GM23338 (cell line): ENCODE measurements around the gene ADAMTS17.

Experiments used
- CREB1 ChIP-seq: fragments of 250-450 bp; sonication (Bioruptor Pico); IDR thresholded peaks from 2 replicates; pipeline ENCODE4 v1.5.0; 2020; ENCODE audit warnings: low read depth, mild to moderate bottlenecking, moderate library complexity
- EZH2 ChIP-seq: fragments of 200-600 bp; sonication (generic); IDR thresholded peaks from one replicate; pipeline ENCODE4 v1.8.0; 2017; ENCODE audit warnings: antibody characterized with exemption, mild to moderate bottlenecking, low read depth; ENCODE audit not compliant: unreplicated experiment
- EZH2phosphoT487 ChIP-seq: fragments of 200-600 bp; sonication (generic); IDR thresholded peaks from one replicate; pipeline ENCODE4 v1.8.1; 2018; ENCODE audit warnings: antibody characterized with exemption; ENCODE audit not compliant: unreplicated experiment
- NANOG ChIP-seq: IDR thresholded peaks from 2 replicates; pipeline ENCODE4 v1.6.1; 2016; ENCODE audit warnings: antibody characterized with exemption, borderline replicate concordance
- POLR2AphosphoS5 ChIP-seq: IDR thresholded peaks from 2 replicates; pipeline ENCODE4 v1.6.1; 2016; ENCODE audit warnings: antibody characterized with exemption, low read depth
- ZNF331 ChIP-seq: fragments of 250-450 bp; sonication (Bioruptor Pico); IDR thresholded peaks from 2 replicates; pipeline ENCODE4 v1.5.0; 2020; ENCODE audit warnings: low read depth, mild to moderate bottlenecking, moderate library complexity
- TF ChIP-seq, protein P1 (sequence below), 2 experiments: fragments of 200-600 bp in 1 of 2; sonication (generic) in 1 of 2; conservative IDR thresholded peaks; 2 replicates each; pipeline versions ENCODE4 v1.5.1 to v1.6.1; 2016 to 2017; ENCODE audit warnings: antibody characterized with exemption in 2 of 2, low read depth in 2 of 2, mild to moderate bottlenecking in 2 of 2, moderate library complexity in 1 of 2

DNA sequence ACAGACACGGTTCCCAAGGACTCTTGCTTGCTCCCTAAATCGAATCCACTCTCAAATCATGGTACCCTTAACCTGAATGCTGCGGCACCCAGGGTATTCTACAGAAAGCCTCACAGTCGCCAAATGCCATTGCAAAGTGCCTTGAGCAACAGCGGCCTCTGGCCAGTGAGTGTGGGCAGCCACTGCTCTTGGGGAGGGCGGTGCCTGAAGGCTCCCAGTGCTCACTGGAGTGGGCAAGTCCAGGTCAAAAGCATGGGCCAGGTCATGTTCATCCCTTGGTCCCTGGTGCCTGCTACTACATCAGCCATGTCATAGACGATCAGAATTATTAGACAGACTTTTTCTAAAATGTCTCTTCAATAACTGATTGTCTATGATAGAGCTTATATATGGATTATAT, 82.5 kb downstream of the ADAMTS17 start:
- no peak for TF ChIP-seq ZNF331 (CRISPR knock-in tag)
- no peak for TF ChIP-seq EZH2
- no peak for TF ChIP-seq EZH2phosphoT487
- TF ChIP-seq, protein P1, sequence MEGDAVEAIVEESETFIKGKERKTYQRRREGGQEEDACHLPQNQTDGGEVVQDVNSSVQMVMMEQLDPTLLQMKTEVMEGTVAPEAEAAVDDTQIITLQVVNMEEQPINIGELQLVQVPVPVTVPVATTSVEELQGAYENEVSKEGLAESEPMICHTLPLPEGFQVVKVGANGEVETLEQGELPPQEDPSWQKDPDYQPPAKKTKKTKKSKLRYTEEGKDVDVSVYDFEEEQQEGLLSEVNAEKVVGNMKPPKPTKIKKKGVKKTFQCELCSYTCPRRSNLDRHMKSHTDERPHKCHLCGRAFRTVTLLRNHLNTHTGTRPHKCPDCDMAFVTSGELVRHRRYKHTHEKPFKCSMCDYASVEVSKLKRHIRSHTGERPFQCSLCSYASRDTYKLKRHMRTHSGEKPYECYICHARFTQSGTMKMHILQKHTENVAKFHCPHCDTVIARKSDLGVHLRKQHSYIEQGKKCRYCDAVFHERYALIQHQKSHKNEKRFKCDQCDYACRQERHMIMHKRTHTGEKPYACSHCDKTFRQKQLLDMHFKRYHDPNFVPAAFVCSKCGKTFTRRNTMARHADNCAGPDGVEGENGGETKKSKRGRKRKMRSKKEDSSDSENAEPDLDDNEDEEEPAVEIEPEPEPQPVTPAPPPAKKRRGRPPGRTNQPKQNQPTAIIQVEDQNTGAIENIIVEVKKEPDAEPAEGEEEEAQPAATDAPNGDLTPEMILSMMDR (conservative IDR thresholded peaks at IDR 0.05; ENCODE audit: low read depth in 2 of 2), result no peak
- TF ChIP-seq NANOG, result no peak
- no peak for TF ChIP-seq CREB1 (CRISPR knock-in tag)
- no peak for TF ChIP-seq POLR2AphosphoS5
